ENCODE data around the gene MAG. TPM values are rescaled to one million over a fixed set of nuclear protein-coding genes. Genes with fewer than 3 reads are reported as not detected.

The MAG gene
- total RNA-seq, 1 donor from 2014 or later, result not detected

- peaks cover 10% of the 10 kb centered on the region for H3K4me1 Mint-ChIP-seq (ENCODE audit: unreplicated experiment)
- H3K4me3 Mint-ChIP-seq (ENCODE audit: unreplicated experiment), result no peak overlapping the region
- peaks cover 7% of the 10 kb centered on the region for H3K27me3 Mint-ChIP-seq (ENCODE audit: unreplicated experiment)
- H3K36me3 Mint-ChIP-seq (ENCODE audit: low read depth, unreplicated experiment), result no peaks in the 10 kb centered on the region
- H3K27ac Mint-ChIP-seq (ENCODE audit: unreplicated experiment), result no peak overlapping the region
- no peaks in the 10 kb centered on the region for H3K9me3 Mint-ChIP-seq (ENCODE audit: unreplicated experiment)
- no peak for TF ChIP-seq CTCF (IDR thresholded peaks at IDR 0.05; ENCODE audit: unreplicated experiment)
- DNase-seq (ENCODE audit: low spot score), result no peak
These were observed 58.6 kb downstream of the MAG start for GRCh38 chr19:35350591-35350990.

GRCh38 chr19:35351411-35352176 is 59.6 kb downstream of the MAG start:
- Mint-ChIP-seq H3K9me3 (ENCODE audit: unreplicated experiment) (no peaks in the 10 kb centered on the region), H3K4me3 (ENCODE audit: unreplicated experiment) (no peak overlapping the region), H3K36me3 (ENCODE audit: low read depth, unreplicated experiment) (no peaks in the 10 kb centered on the region), H3K27me3 (ENCODE audit: unreplicated experiment) (peaks cover 10% of the 10 kb centered on the region), H3K4me1 (ENCODE audit: unreplicated experiment) (peaks cover 10% of the 10 kb centered on the region), H3K27ac (ENCODE audit: unreplicated experiment) (no peak overlapping the region)
- no peak for DNase-seq (ENCODE audit: low spot score)
- no peak for TF ChIP-seq CTCF (IDR thresholded peaks at IDR 0.05; ENCODE audit: unreplicated experiment)

- H3K36me3 Mint-ChIP-seq (ENCODE audit: low read depth, unreplicated experiment), result no peaks in the 10 kb centered on the region
- H3K9me3 Mint-ChIP-seq (ENCODE audit: unreplicated experiment), result no peaks in the 10 kb centered on the region
- H3K4me3 Mint-ChIP-seq (ENCODE audit: unreplicated experiment), result no peak overlapping the region
- H3K27ac Mint-ChIP-seq (ENCODE audit: unreplicated experiment), result no peak overlapping the region
- TF ChIP-seq CTCF (IDR thresholded peaks at IDR 0.05; ENCODE audit: unreplicated experiment), result no peak
- H3K4me1 Mint-ChIP-seq (ENCODE audit: unreplicated experiment), result peaks cover 8% of the 10 kb centered on the region
- H3K27me3 Mint-ChIP-seq (ENCODE audit: unreplicated experiment), result peaks cover 8% of the 10 kb centered on the region
- no peak for DNase-seq (ENCODE audit: low spot score)
These were observed 60.2 kb downstream of the MAG start for GRCh38 chr19:35352177-35352447.

DNA sequence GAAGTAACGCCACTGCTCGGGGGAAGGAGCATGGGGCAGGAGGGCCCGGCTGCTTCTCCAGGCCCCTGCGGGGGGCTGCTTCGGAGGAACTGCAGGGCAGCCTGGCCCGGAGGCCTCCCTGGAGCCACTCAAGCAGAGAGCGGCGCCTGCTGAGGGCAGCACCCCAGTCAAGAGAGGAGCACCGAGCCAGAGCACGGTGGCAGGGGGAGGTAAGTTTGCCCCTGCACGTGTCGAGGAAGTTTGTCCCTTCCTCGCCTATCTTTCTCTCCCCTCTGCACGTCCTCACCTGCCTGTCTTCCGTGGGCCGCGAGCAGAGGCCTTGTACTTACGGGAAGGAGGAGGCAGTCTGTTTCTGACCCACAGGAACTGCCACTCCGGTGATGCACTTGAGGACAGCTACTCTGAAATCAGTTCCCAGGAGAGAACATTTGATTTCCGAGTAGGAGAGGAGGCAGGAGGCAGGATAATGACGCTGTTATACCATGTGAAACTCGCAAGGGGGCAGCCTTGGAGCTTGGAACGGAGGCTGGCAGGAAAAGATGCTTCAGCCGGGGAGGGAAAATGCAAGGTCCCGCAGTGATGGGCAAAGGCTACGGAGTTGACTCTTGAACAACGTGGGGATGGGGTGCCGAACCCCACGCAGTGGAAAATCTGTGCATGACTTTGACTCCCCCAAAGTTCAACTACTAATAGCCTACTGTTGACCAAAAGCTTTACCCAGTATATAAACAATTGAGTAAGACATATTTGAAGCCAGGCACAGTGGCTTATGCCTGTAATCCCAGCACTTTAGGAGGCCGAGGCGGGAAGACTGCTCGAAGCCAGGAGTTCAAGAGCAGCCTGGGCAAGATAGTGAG is 60.7 kb downstream of the MAG start:
- TF ChIP-seq CTCF (IDR thresholded peaks at IDR 0.05; ENCODE audit: unreplicated experiment), result peak; percentile 68
- peak; percentile 75 for DNase-seq (ENCODE audit: low spot score)
- H3K27me3 Mint-ChIP-seq (ENCODE audit: unreplicated experiment), result peaks cover 8% of the 10 kb centered on the region
- H3K4me3 Mint-ChIP-seq (ENCODE audit: unreplicated experiment), result no peak overlapping the region
- H3K9me3 Mint-ChIP-seq (ENCODE audit: unreplicated experiment), result no peaks in the 10 kb centered on the region
- H3K4me1 Mint-ChIP-seq (ENCODE audit: unreplicated experiment), result peaks cover 6% of the 10 kb centered on the region
- no peaks in the 10 kb centered on the region for H3K36me3 Mint-ChIP-seq (ENCODE audit: low read depth, unreplicated experiment)
- H3K27ac Mint-ChIP-seq (ENCODE audit: unreplicated experiment), result no peak overlapping the region

GRCh38 chr19:35353635-35354034 is 61.7 kb downstream of the MAG start:
- Mint-ChIP-seq H3K36me3 (ENCODE audit: low read depth, unreplicated experiment) (no peaks in the 10 kb centered on the region), H3K27ac (ENCODE audit: unreplicated experiment) (no peak overlapping the region), H3K4me3 (ENCODE audit: unreplicated experiment) (no peak overlapping the region), H3K4me1 (ENCODE audit: unreplicated experiment) (peaks cover 12% of the 10 kb centered on the region), H3K9me3 (ENCODE audit: unreplicated experiment) (no peaks in the 10 kb centered on the region), H3K27me3 (ENCODE audit: unreplicated experiment) (peaks cover 6% of the 10 kb centered on the region)
- TF ChIP-seq CTCF (IDR thresholded peaks at IDR 0.05; ENCODE audit: unreplicated experiment), result no peak
- no peak for DNase-seq (ENCODE audit: low spot score)
